Duodenal mucosa (tissue), 2 donors: ENCODE measurements around the gene FASLG.

ENCODE experiments used
- H3K27ac ChIP-seq: one replicate; pipeline ENCODE4 v1.7.0; 2013; ENCODE audit warnings: low read depth, low read length
- H3K27me3 ChIP-seq, 2 donors: one replicate each; pipeline ENCODE4 v1.7.0; 2013; ENCODE audit warnings: low read length in 2 of 2, control low read depth in 1 of 2; ENCODE audit not compliant: insufficient read depth in 2 of 2, control insufficient read depth in 1 of 2
- H3K36me3 ChIP-seq, 2 donors: one replicate each; pipeline ENCODE4 v1.7.0; 2013; ENCODE audit warnings: low read length in 2 of 2, control low read depth in 1 of 2; ENCODE audit not compliant: insufficient read depth in 2 of 2, control insufficient read depth in 1 of 2
- H3K4me1 ChIP-seq, 2 donors: one replicate each; pipeline ENCODE4 v1.7.0; 2013; ENCODE audit warnings: low read length in 2 of 2, control low read depth in 1 of 2; ENCODE audit not compliant: insufficient read depth in 2 of 2, control insufficient read depth in 1 of 2
- H3K4me3 ChIP-seq, 2 donors: one replicate each; pipeline ENCODE4 v1.7.0; 2013; ENCODE audit warnings: low read length in 2 of 2, low read depth in 1 of 2
- H3K9ac ChIP-seq, 2 donors: one replicate each; pipeline ENCODE4 v1.7.0; 2013; ENCODE audit warnings: low read length in 2 of 2, low read depth in 1 of 2
- H3K9me3 ChIP-seq, 2 donors: one replicate each; pipeline ENCODE4 v1.7.0; 2013; ENCODE audit warnings: low read length in 2 of 2, control low read depth in 1 of 2; ENCODE audit not compliant: control insufficient read depth in 1 of 2

The FASLG gene

DNA sequence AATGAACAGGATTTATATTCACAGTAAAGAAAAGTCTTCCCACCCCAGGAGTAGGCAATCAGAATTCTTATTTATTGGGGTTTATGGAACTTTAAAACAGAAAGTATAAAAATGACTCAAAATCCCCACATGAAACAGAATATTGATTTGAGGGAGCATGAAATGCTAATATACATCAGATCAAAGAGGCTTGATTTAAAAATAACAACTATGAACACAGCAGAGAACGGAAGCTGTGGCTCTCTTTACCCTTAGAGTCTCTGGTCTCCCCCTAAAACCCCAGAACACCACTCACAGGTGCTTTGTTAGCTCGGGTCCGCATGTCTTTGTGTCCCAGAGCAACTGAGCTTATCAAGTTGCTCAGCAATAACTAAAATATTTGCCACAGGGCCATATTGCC is 31.2 kb upstream of the FASLG start:
- H3K4me3 ChIP-seq, result no peak overlapping the region
- H3K27ac ChIP-seq, result no peak overlapping the region
- no peak overlapping the region for H3K9ac ChIP-seq
- H3K9me3 ChIP-seq, result no peaks in the 10 kb centered on the region
- H3K36me3 ChIP-seq, result no peaks in the 10 kb centered on the region
- H3K27me3 ChIP-seq, result no peaks in the 10 kb centered on the region
- no peaks in the 10 kb centered on the region for H3K4me1 ChIP-seq

DNA sequence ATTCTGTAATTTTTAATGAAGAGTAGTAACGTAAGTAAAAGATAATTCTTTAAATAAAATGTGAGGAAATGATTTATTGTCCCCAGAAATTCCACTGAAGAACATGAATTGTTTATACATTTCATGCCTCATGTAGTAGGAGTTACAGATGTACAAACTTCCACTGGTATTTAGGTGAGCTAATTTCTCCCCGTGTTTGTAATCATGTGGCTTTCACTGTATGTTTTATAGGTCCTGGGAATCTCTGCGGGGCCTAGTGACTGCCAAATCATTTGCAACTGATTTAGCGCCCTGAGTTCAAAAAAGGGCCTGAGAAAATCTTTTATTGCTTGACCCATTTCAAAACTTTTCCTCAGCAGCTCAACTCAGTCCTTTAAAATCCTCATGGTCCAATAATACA is 30.5 kb upstream of the FASLG start:
- no peaks in the 10 kb centered on the region for H3K27me3 ChIP-seq
- no peak overlapping the region for H3K9ac ChIP-seq
- H3K4me3 ChIP-seq, result no peak overlapping the region
- H3K27ac ChIP-seq, result no peak overlapping the region
- H3K4me1 ChIP-seq, result no peaks in the 10 kb centered on the region
- H3K36me3 ChIP-seq, result no peaks in the 10 kb centered on the region
- no peaks in the 10 kb centered on the region for H3K9me3 ChIP-seq

DNA sequence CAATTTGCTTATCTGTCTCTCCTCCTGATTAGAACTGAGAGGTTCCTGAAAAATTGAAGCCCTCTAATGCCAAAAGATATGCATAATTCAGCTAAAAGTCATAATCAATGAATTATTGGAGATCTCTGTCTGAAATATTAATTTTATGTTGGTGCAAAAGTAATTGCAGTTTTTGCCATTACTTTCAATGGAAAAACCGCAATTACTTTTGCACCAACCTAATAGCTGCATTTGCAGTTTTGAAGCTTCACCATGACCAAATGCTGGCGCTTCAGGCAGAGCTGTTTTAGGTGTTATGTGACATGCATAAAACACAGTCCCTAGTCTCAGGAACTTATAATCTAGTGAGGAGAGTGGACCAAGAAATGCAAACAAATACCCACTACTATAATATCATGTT is 29.7 kb upstream of the FASLG start:
- Histone ChIP-seq H3K4me1 (no peaks in the 10 kb centered on the region), H3K9ac (no peak overlapping the region), H3K9me3 (no peaks in the 10 kb centered on the region)

DNA sequence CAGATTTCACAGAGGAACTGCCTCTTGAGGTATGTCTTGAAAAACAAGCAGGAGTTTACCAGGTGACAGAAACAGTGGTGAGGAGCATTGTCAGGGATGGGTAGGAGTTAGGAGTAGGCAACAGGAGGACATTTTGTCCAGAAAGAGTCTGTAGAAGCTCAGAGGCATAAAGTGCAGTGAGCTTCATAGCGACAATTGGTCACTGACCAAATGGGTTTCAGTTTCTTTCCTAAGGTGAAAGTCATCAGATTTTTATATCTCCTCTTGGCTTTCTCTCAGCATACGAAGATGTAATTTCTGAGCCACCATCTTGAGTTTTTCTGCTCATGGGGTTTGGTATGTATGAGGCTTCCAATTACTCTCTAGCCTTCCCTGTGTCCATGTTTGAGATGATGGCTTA is 29.3 kb upstream of the FASLG start:
- Histone ChIP-seq H3K4me3 (no peak overlapping the region), H3K4me1 (no peaks in the 10 kb centered on the region)

More for the DNA sequence above, 29.7 kb upstream of the FASLG start:
- H3K36me3 ChIP-seq, result no peaks in the 10 kb centered on the region
- no peaks in the 10 kb centered on the region for H3K27me3 ChIP-seq
- no peak overlapping the region for H3K4me3 ChIP-seq
- H3K27ac ChIP-seq, result no peak overlapping the region

DNA sequence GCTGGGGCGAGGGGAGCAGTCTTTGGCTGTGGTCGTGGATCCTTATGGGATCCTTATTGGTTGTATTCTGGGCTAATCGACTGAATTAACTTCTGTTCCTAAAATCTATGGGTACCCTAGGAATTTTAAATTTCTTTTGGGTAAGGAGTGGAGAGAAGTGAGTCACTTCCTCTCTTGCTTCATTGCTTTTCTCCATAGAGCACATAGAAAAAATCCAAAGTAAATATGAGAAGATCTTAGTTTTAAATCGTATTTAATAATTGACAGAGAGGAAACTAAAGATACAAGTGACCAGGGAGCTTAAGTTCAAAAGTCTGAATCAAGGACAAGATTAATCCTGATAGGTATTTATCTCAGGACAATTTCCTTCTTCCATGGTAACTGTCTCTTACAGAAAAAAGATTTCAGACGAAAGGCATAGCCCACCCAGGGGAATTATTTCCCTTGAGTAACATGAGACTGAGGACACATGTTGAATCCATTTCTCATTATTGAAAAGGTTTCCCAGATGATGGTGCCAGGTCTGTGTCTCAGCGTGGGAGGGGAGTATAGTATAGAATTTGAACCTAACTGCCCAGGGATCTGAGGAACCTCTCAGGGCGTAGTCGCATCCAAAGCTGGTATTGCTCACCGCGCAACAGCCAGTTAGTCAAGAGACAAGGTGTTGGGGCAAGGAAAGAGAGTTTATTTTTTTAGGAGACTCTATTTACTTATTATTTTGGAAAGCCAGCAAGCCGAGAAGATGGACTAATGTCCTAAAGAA is 28.7 kb upstream of the FASLG start:
- Histone ChIP-seq H3K4me3 (no peak overlapping the region), H3K9me3 (no peaks in the 10 kb centered on the region), H3K9ac (no peak overlapping the region), H3K36me3 (no peaks in the 10 kb centered on the region), H3K27ac (no peak overlapping the region), H3K27me3 (no peaks in the 10 kb centered on the region), H3K4me1 (no peaks in the 10 kb centered on the region)

More for the DNA sequence above, 29.3 kb upstream of the FASLG start:
- Histone ChIP-seq H3K9me3 (no peaks in the 10 kb centered on the region), H3K9ac (no peak overlapping the region), H3K36me3 (no peaks in the 10 kb centered on the region), H3K27ac (no peak overlapping the region), H3K27me3 (no peaks in the 10 kb centered on the region)

DNA sequence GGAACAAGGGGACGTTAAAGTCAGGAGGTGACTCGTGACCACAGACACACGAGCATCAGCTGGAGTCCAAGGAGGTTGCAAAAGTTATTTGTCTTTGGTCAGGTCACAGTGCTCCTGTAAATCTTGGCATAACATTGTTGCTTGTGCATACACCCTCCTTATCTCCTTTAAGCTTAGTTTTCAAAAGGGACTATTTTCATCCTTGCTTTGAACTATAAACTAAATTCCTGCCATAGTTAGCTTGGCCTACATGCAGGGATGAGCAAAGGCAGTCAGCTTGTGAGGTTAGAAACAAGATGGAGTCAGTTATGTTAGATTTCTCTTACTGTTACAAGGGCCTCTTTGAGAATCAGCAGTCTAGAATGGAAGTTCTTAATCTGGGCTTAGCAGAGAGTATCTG is 28.0 kb upstream of the FASLG start:
- H3K27ac ChIP-seq, result no peak overlapping the region

DNA sequence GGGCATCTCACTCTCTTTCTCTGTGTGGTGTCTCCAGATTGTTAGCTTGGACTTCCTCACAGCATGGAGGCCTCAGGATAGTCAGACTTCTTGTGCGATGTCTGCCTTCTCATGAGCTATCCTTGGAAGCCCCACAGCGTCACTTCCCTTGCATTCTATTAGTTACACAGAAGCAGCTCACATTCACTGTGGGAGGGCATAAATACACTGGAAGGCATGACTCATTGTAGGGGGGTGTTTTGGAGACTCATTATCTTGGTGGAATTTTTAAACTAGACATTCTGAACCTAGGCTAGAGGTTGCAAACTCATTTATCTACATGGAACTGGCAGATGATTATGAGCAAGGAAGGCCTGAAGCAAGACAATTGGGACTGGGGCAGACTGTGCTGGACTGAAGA is 21.4 kb upstream of the FASLG start:
- Histone ChIP-seq H3K27ac (no peak overlapping the region), H3K27me3 (no peaks in the 10 kb centered on the region), H3K4me3 (no peak overlapping the region), H3K9me3 (no peaks in the 10 kb centered on the region), H3K9ac (no peak overlapping the region), H3K36me3 (no peaks in the 10 kb centered on the region), H3K4me1 (peaks cover 0 to 9% of the 10 kb centered on the region in 2 donors)

More for the DNA sequence above, 28.0 kb upstream of the FASLG start:
- H3K36me3 ChIP-seq, result no peaks in the 10 kb centered on the region
- no peaks in the 10 kb centered on the region for H3K9me3 ChIP-seq
- no peak overlapping the region for H3K4me3 ChIP-seq
- H3K9ac ChIP-seq, result no peak overlapping the region
- H3K4me1 ChIP-seq, result no peaks in the 10 kb centered on the region
- H3K27me3 ChIP-seq, result no peaks in the 10 kb centered on the region

DNA sequence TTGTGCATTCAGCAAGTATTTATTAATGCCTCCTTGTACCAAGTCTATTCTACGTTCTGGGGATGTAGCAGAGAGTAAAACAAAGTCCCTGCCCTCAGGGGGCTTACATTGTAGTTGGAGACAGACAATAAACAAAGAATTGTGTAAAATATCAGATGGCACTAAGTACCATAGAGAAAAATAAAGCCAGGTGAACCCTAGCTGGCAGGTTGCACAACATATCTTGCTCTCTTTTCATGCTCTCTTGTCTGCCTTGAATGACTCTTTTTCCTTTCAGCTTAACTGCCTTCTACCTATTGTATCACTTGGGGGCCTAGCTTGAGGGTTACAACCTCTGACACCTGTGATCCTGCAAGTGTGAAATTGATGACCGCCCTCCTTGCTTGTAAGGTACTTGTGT is 20.7 kb upstream of the FASLG start:
- H3K36me3 ChIP-seq, result no peaks in the 10 kb centered on the region
- H3K4me3 ChIP-seq, result no peak overlapping the region
- H3K27ac ChIP-seq, result no peak overlapping the region
- H3K9me3 ChIP-seq, result no peaks in the 10 kb centered on the region
- H3K4me1 ChIP-seq, result peaks cover 3 to 9% of the 10 kb centered on the region in 2 donors
- H3K9ac ChIP-seq, result no peak overlapping the region
- no peaks in the 10 kb centered on the region for H3K27me3 ChIP-seq

DNA sequence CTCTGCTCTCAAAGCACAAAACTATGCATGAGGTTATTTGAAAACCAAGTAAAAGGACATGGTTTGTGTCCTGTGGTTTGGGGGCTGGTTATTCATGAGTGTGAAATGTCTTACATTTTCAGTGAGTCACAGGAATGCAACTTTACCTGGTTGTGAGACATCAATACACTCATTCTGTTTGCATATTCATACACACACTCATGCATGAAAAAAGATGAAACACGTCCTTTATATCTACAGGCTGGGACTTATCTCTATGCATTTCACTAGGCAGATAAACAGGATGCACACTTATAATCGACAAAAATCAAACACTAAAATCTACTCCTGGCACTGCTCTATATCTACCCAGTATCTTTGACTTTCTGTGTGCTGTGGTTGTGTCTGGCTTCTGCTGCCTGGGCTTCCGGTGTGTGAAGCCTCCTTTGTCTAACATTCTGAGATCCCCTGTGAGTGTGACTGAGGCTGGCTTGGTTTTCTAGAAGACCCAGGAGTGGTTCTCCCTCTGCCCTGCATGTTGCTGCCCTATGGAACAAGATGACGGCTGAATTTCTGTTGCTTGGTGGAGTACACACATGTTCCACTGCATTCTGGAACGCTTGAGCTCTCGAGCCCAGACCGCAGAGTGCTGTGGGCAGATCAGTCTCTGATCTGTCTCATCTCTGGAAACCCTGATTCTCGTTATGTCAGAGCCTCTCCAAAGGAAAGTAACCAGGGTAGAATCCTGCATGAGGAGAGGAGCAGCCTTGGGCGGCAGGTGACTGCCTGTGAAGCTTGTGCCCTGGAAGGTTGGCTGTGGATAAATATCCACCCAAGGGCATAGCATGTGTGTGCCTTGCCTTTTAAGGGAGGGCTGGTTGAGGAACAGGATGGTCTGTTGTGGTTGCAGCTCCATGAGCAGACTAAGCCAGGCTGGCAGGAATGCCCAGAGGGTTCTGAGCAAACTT is 19.7 kb upstream of the FASLG start:
- Histone ChIP-seq H3K27ac (no peak overlapping the region), H3K9ac (no peak overlapping the region), H3K4me3 (no peak overlapping the region), H3K4me1 (peaks cover 6 to 9% of the 10 kb centered on the region in 2 donors), H3K27me3 (no peaks in the 10 kb centered on the region), H3K36me3 (no peaks in the 10 kb centered on the region), H3K9me3 (no peaks in the 10 kb centered on the region)

DNA sequence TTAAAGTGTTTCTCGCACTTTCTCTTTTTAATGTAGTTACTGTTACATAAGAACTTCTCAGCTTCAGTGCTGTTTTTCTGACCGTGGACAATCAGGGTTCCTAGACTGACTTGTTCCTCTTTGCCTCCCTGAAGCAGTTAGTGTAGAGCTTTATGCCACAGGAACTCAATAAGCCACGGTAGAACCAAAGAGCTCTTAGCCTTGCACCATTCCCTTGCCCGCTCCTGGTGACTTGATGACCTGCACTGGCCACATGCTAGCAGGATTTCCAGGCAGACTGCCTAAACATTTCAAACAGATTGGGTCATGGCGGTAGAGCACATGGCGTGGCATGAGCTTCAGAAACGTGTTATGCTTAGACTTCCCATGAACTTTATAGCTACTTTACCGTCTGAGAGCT is 18.8 kb upstream of the FASLG start:
- Histone ChIP-seq H3K4me1 (peaks cover 6 to 9% of the 10 kb centered on the region in 2 donors), H3K27ac (no peak overlapping the region), H3K4me3 (no peak overlapping the region), H3K36me3 (no peaks in the 10 kb centered on the region), H3K9ac (no peak overlapping the region), H3K9me3 (no peaks in the 10 kb centered on the region), H3K27me3 (no peaks in the 10 kb centered on the region)
